IPS DF 6.9 (cell line): ENCODE data around the gene PRPS2.

Experiments used
- DNase-seq: peaks from one replicate; pipeline ENCODE4 v3.0.0-alpha.2; 2013; ENCODE audit warnings: low read depth, low spot score
- H3K27ac ChIP-seq: one replicate; pipeline ENCODE4 v1.5.1; 2013; ENCODE audit warnings: low read length, control low read depth
- H3K27me3 ChIP-seq: 2 replicates; pipeline ENCODE4 v1.6.1; 2013; ENCODE audit warnings: mild to moderate bottlenecking, low read length; ENCODE audit not compliant: control insufficient read depth, insufficient read depth
- H3K36me3 ChIP-seq: 2 replicates; pipeline ENCODE4 v1.6.1; 2013; ENCODE audit warnings: low read length; ENCODE audit not compliant: control insufficient read depth, insufficient read depth
- H3K4me1 ChIP-seq: 2 replicates; pipeline ENCODE4 v1.6.1; 2013; ENCODE audit warnings: low read length; ENCODE audit not compliant: control insufficient read depth, insufficient read depth
- H3K4me3 ChIP-seq: 2 replicates; pipeline ENCODE4 v1.5.1; 2013; ENCODE audit warnings: mild to moderate bottlenecking, low read length
- H3K9me3 ChIP-seq: 2 replicates; pipeline ENCODE4 v1.6.1; 2013; ENCODE audit warnings: low read length, inconsistent platforms; ENCODE audit not compliant: control insufficient read depth, insufficient read depth
- WGBS: extraction: QIAGEN DNeasy Blood & Tissue Kit; methylation state at CpG from one replicate; pipeline ENCODE4 v1.1.7; 2013; ENCODE audit warnings: mixed read lengths, missing lambda C conversion rate; ENCODE audit not compliant: insufficient read length, insufficient coverage; 5-methylcytosine and 5-hydroxymethylcytosine counted together

The PRPS2 gene

GRCh38 chrX:12791257-12792228 lies at the start of gene PRPS2:
PRPS2 (plus strand) TSS chrX:12791412; CDS start chrX:12791498, 86 bp downstream.
- no CpG with 5 or more reads among the region's 113 CpGs for WGBS
- Histone ChIP-seq H3K9me3 (no peaks in the 10 kb centered on the region), H3K4me1 (no peaks in the 10 kb centered on the region), H3K27me3 (peaks cover 3% of the 10 kb centered on the region; the same call in 1 of the 2 replicates), H3K27ac (no peak within 1 kb of the TSS), H3K4me3 (peak within 1 kb of the TSS; percentile 79; the same call in 1 of the 2 replicates), H3K36me3 (no peaks in the 10 kb centered on the region)
- DNase-seq: no peak

- Histone ChIP-seq H3K4me3 (no peak overlapping the region), H3K27ac (no peak overlapping the region), H3K36me3 (no peaks in the 10 kb centered on the region), H3K27me3 (no peaks in the 10 kb centered on the region), H3K4me1 (no peaks in the 10 kb centered on the region), H3K9me3 (no peaks in the 10 kb centered on the region)
- WGBS: no CpG with 5 or more reads among the region's 6 CpGs
- DNase-seq: no peak
These were observed 49.8 kb upstream of the PRPS2 start for GRCh38 chrX:12741416-12741815.

- H3K27ac ChIP-seq: no peak overlapping the region
- H3K4me3 ChIP-seq: no peak overlapping the region
- no peaks in the 10 kb centered on the region for H3K9me3 ChIP-seq
- WGBS: no CpG with 5 or more reads among the region's 1 CpG
- no peaks in the 10 kb centered on the region for H3K4me1 ChIP-seq
- DNase-seq: no peak
- H3K27me3 ChIP-seq: no peaks in the 10 kb centered on the region
- H3K36me3 ChIP-seq: no peaks in the 10 kb centered on the region
These were observed 43.8 kb upstream of the PRPS2 start for GRCh38 chrX:12747433-12747832.

GRCh38 chrX:12751887-12752286 lies 39.3 kb upstream of the PRPS2 start:
- DNase-seq: no peak
- Histone ChIP-seq H3K27me3 (no peaks in the 10 kb centered on the region), H3K27ac (no peak overlapping the region), H3K9me3 (no peaks in the 10 kb centered on the region), H3K4me1 (no peaks in the 10 kb centered on the region), H3K36me3 (no peaks in the 10 kb centered on the region), H3K4me3 (no peak overlapping the region)
- no CpG with 5 or more reads among the region's 1 CpG for WGBS

- WGBS: no CpG with 5 or more reads among the region's 2 CpGs
- H3K4me1 ChIP-seq: no peaks in the 10 kb centered on the region
These were observed 37.8 kb upstream of the PRPS2 start for GRCh38 chrX:12753366-12753765.

GRCh38 chrX:12758291-12758690 lies 32.9 kb upstream of the PRPS2 start:
- H3K4me1 ChIP-seq: no peaks in the 10 kb centered on the region
- no peak for DNase-seq
- no peaks in the 10 kb centered on the region for H3K27me3 ChIP-seq
- H3K27ac ChIP-seq: no peak overlapping the region
- H3K36me3 ChIP-seq: no peaks in the 10 kb centered on the region
- no peak overlapping the region for H3K4me3 ChIP-seq
- no peaks in the 10 kb centered on the region for H3K9me3 ChIP-seq
- no CpG with 5 or more reads among the region's 3 CpGs for WGBS

More at GRCh38 chrX:12753366-12753765, 37.8 kb upstream of the PRPS2 start:
- Histone ChIP-seq H3K27ac (no peak overlapping the region), H3K27me3 (no peaks in the 10 kb centered on the region), H3K9me3 (no peaks in the 10 kb centered on the region), H3K36me3 (no peaks in the 10 kb centered on the region), H3K4me3 (no peak overlapping the region)
- no peak for DNase-seq

GRCh38 chrX:12767856-12768255 lies 23.4 kb upstream of the PRPS2 start:
- no peaks in the 10 kb centered on the region for H3K36me3 ChIP-seq
- H3K4me1 ChIP-seq: no peaks in the 10 kb centered on the region
- H3K9me3 ChIP-seq: no peaks in the 10 kb centered on the region
- H3K27me3 ChIP-seq: no peaks in the 10 kb centered on the region
- whole genome bisulfite sequencing: no CpG with 5 or more reads among the region's 2 CpGs
- H3K27ac ChIP-seq: no peak overlapping the region
- no peak for DNase-seq
- no peak overlapping the region for H3K4me3 ChIP-seq

GRCh38 chrX:12768491-12768890 lies 22.7 kb upstream of the PRPS2 start:
- Histone ChIP-seq H3K27ac (no peak overlapping the region), H3K4me3 (no peak overlapping the region), H3K36me3 (no peaks in the 10 kb centered on the region), H3K9me3 (no peaks in the 10 kb centered on the region), H3K27me3 (no peaks in the 10 kb centered on the region), H3K4me1 (no peaks in the 10 kb centered on the region)
- no CpG with 5 or more reads among the region's 4 CpGs for WGBS
- DNase-seq: no peak

GRCh38 chrX:12770440-12770839 lies 20.8 kb upstream of the PRPS2 start:
- no peaks in the 10 kb centered on the region for H3K9me3 ChIP-seq
- H3K27me3 ChIP-seq: no peaks in the 10 kb centered on the region
- H3K36me3 ChIP-seq: no peaks in the 10 kb centered on the region
- no peak for DNase-seq
- no peak overlapping the region for H3K27ac ChIP-seq
- no CpG with 5 or more reads among the region's 5 CpGs for WGBS
- no peaks in the 10 kb centered on the region for H3K4me1 ChIP-seq
- H3K4me3 ChIP-seq: no peak overlapping the region

GRCh38 chrX:12771445-12772069 lies 19.7 kb upstream of the PRPS2 start:
- no peaks in the 10 kb centered on the region for H3K27me3 ChIP-seq
- H3K9me3 ChIP-seq: no peaks in the 10 kb centered on the region
- DNase-seq: peak; percentile 22
- no peak overlapping the region for H3K4me3 ChIP-seq
- no CpG with 5 or more reads among the region's 22 CpGs for WGBS
- H3K27ac ChIP-seq: no peak overlapping the region
- no peaks in the 10 kb centered on the region for H3K36me3 ChIP-seq
- no peaks in the 10 kb centered on the region for H3K4me1 ChIP-seq
